Colonic mucosa (tissue), 4 donors: ENCODE results near the gene PTGFRN. TPM values are rescaled to one million over a fixed set of nuclear protein-coding genes. Genes with fewer than 3 reads are reported as not detected.

ENCODE experiments used
- DNase-seq: peaks from one replicate; pipeline ENCODE4 v3.0.0-alpha.2; 2020
- H3K27ac ChIP-seq: fragments of 200-600 bp; one replicate; pipeline ENCODE4 v1.8.0; 2021
- H3K27me3 ChIP-seq: fragments of 200-600 bp; one replicate; pipeline ENCODE4 v1.8.0; 2021
- H3K36me3 ChIP-seq: fragments of 200-600 bp; one replicate; pipeline ENCODE4 v1.8.0; 2021
- H3K4me1 ChIP-seq: fragments of 200-600 bp; one replicate; pipeline ENCODE4 v1.8.0; 2021; ENCODE audit warnings: mild to moderate bottlenecking
- H3K4me3 ChIP-seq: fragments of 200-600 bp; one replicate; pipeline ENCODE4 v1.8.0; 2021
- H3K9ac ChIP-seq, 2 donors: one replicate each; pipeline ENCODE4 v1.7.0; 2013; ENCODE audit warnings: control low read depth in 2 of 2, low read depth in 2 of 2, low read length in 2 of 2
- H3K9me3 ChIP-seq: fragments of 200-600 bp; one replicate; pipeline ENCODE4 v1.8.0; 2021
- CTCF ChIP-seq: fragments of 200-600 bp; IDR thresholded peaks from one replicate; pipeline ENCODE4 v1.8.0; 2022; ENCODE audit warnings: antibody characterized with exemption, mild to moderate bottlenecking
- intact Hi-C: fragments of 100-400 bp; cut with DNase I; formaldehyde crosslinking; loops from one replicate; pipeline ENCODE4 v1.14.1; 2022
- total RNA-seq, 2 donors: library from RNA; stranded (reverse); fragmentation: NEBNext Ultra II Directional in 1 of 2; extraction: Animal tissue kit (Norgen Biotek cat#: 25700) in 1 of 2; gene quantifications; one replicate each; pipeline ENCODE4 v1.2.1, GENCODE V29; 2021
- donor health status: healthy.
- donor health status: DM: no; HTN: no; CAD: no.
- donor health status: DM: no; HTN: no; CAD: no.

PTGFRN gene
- total RNA-seq, 2 donors from 2014 or later = 94.9 TPM

GRCh38 chr1:116877141-116877818, 32.4 kb upstream of the PTGFRN start:
- Histone ChIP-seq H3K9me3 (no peaks in the 10 kb centered on the region), H3K4me1 (no peaks in the 10 kb centered on the region), H3K36me3 (no peaks in the 10 kb centered on the region), H3K4me3 (no peak overlapping the region), H3K27ac (no peak overlapping the region), H3K9ac (no peak overlapping the region), H3K27me3 (no peaks in the 10 kb centered on the region)
- intact Hi-C loops = no loop called here
- no peak for TF ChIP-seq CTCF
- DNase-seq = no peak

- Histone ChIP-seq H3K4me1 (no peaks in the 10 kb centered on the region), H3K36me3 (no peaks in the 10 kb centered on the region), H3K27me3 (no peaks in the 10 kb centered on the region), H3K9ac (peak overlapping the region in 1 of 2 donors; percentile 8), H3K27ac (no peak overlapping the region), H3K9me3 (no peaks in the 10 kb centered on the region), H3K4me3 (no peak overlapping the region)
- intact Hi-C loops = no loop called here
- DNase-seq = no peak
- no peak for TF ChIP-seq CTCF
Measured at GRCh38 chr1:116878804-116879477, 30.8 kb upstream of the PTGFRN start.

- Histone ChIP-seq H3K36me3 (no peaks in the 10 kb centered on the region), H3K4me1 (no peaks in the 10 kb centered on the region), H3K4me3 (no peak overlapping the region), H3K9me3 (no peaks in the 10 kb centered on the region), H3K27me3 (no peaks in the 10 kb centered on the region), H3K27ac (no peak overlapping the region), H3K9ac (no peak overlapping the region)
- no peak for TF ChIP-seq CTCF
- intact Hi-C loops = no loop called here
- no peak for DNase-seq
Measured at GRCh38 chr1:116879478-116880133, 30.1 kb upstream of the PTGFRN start.

- Histone ChIP-seq H3K36me3 (no peaks in the 10 kb centered on the region), H3K4me1 (no peaks in the 10 kb centered on the region), H3K27me3 (no peaks in the 10 kb centered on the region), H3K4me3 (no peak overlapping the region), H3K27ac (no peak overlapping the region), H3K9me3 (no peaks in the 10 kb centered on the region), H3K9ac (no peak overlapping the region)
- no peak for TF ChIP-seq CTCF
- intact Hi-C loops = no loop called here
- DNase-seq = no peak
Measured at GRCh38 chr1:116880917-116881316, 28.8 kb upstream of the PTGFRN start.

DNA sequence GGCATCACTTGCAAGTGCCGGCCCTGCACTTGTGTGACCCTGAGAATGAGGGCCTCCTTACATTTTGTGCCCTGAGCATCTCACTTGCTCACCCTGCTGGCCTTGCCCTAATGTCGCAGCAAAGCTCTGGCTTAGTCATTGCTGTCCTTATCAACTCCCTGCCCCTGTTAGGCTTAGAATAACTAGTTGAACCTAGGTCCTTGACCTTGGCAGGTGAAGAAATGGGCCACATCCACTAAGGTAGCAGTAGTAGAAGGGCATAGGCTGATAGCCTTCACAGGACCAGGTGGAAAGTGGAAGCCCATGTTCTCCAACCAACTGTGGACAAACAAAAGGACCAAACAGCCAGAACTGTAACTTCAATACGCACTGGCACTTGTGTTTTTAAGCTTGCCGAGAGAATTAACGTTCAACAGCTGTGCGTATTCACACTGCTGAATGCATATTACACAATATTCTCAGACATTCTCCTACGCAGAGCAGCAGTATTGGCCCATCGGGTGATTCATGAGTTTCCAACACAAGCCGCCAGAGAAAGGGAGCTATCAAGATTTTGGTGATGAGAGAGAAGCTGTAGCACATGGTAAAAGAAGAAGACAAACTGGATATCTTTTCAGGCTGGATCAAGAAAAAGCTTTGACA, 27.7 kb upstream of the PTGFRN start:
- intact Hi-C loops = no loop called here
- no peaks in the 10 kb centered on the region for H3K36me3 ChIP-seq
- H3K9ac ChIP-seq = no peak overlapping the region
- H3K4me1 ChIP-seq = no peaks in the 10 kb centered on the region
- H3K27me3 ChIP-seq = no peaks in the 10 kb centered on the region
- TF ChIP-seq CTCF = no peak
- H3K9me3 ChIP-seq = no peaks in the 10 kb centered on the region
- H3K27ac ChIP-seq = no peak overlapping the region
- no peak overlapping the region for H3K4me3 ChIP-seq
- peak; percentile 38 for DNase-seq
